Stimulated activated CD8-positive, alpha-beta memory T cell treated with anti-CD3 and anti-CD28 coated beads, Interleukin-7, amount 100 ng/mL, for 24 hours (primary cell): ENCODE measurements around the gene KLHDC9.
"Not testable (repeated sequence)": the region's sequence is repeated elsewhere in the genome, so short reads cannot be mapped to it uniquely, and the experiment has no call there.

Experiments
- DNase-seq: peaks from one replicate; pipeline ENCODE4 v3.0.0-alpha.2; 2020; ENCODE audit warnings: low read depth

Gene KLHDC9

DNA sequence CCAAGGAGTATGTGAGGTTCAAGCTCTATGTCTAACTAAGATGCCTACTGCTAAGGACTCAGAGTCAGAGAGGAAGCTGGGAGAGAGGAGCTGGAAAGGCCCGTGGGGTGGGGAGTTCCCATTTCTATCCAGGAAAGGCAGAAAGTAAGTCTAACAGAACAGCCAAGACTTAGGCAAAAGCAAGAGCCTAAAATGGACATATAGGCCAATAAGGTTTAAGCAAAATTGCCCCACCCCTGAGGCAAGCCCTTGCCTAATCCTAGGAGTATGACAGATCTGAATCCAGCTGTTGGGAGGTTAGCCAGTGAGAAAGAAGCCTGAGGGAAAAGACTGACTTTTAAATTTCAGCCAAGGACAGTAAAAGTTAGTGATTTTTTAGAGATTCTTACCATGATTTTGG lies 1.6 kb upstream of the KLHDC9 start:
- DNase-seq = no peak

DNA sequence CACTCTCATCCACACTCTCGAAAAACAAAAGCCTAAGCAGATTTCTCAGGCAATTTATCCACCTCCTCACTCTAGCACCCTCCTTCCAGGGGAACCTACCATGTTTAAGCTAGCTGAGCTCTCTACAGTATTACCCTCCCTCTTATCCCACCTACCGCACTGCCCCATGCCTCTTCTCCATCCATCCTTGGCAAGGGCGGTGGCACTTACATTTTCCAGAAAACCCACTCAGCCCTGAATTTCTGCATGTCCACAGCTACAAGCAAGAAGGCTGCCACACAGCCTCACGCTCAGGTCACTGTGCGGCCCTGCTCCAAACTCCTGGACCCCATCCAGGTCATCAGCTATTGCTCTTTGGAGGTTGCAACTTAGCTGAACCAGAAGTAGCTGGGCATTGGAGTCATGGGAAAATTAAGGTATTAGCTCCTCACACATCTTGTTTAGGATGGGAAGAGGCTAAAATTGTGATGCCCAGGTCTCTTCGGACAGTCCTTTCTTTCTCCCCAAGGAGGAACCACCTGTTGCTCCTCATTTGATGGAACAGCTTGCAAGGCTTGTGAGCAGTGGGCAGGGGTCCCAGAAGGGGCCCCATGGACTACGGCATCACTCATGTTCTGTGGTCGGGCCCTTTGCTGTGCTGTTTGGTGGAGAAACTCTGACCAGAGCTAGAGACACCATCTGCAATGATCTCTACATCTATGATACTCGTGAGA lies 1.1 kb downstream of the KLHDC9 start:
- no peak for DNase-seq

GRCh38 chr1:161100556-161100955 lies 2.4 kb downstream of the KLHDC9 start:
- DNase-seq = no peak

GRCh38 chr1:161106431-161106830 lies 8.3 kb downstream of the KLHDC9 start:
- no peak for DNase-seq

DNA sequence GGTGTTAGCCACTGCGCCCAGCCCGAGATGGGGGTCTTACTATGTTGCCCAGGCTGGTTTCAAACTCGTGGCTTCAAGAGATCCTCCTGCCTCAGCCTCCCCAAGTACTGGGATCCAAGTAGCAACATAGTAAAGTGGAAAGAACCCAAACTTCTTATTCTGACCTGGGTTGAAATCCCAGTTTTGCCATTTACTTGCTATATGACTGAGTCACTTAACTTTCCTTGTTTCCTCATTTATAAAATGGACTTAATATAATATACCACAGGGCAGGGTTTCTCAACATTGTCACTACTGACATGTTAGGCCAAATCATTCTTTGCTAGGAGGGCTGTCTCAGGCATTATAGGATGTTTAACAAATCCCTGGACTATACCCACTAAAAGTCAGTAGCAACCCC lies 13.0 kb downstream of the KLHDC9 start:
- no peak for DNase-seq

- DNase-seq = no peak
These were observed 13.4 kb downstream of the KLHDC9 start for GRCh38 chr1:161111527-161111926.

- no peak for DNase-seq
These were observed 15.8 kb downstream of the KLHDC9 start for GRCh38 chr1:161113915-161114314.

- DNase-seq = no peak
These were observed 16.4 kb downstream of the KLHDC9 start for GRCh38 chr1:161114556-161114955.

- no peak for DNase-seq
These were observed 17.1 kb downstream of the KLHDC9 start for GRCh38 chr1:161115132-161115711.

GRCh38 chr1:161115961-161116360 lies 17.8 kb downstream of the KLHDC9 start:
- DNase-seq = not testable (repeated sequence)

DNA sequence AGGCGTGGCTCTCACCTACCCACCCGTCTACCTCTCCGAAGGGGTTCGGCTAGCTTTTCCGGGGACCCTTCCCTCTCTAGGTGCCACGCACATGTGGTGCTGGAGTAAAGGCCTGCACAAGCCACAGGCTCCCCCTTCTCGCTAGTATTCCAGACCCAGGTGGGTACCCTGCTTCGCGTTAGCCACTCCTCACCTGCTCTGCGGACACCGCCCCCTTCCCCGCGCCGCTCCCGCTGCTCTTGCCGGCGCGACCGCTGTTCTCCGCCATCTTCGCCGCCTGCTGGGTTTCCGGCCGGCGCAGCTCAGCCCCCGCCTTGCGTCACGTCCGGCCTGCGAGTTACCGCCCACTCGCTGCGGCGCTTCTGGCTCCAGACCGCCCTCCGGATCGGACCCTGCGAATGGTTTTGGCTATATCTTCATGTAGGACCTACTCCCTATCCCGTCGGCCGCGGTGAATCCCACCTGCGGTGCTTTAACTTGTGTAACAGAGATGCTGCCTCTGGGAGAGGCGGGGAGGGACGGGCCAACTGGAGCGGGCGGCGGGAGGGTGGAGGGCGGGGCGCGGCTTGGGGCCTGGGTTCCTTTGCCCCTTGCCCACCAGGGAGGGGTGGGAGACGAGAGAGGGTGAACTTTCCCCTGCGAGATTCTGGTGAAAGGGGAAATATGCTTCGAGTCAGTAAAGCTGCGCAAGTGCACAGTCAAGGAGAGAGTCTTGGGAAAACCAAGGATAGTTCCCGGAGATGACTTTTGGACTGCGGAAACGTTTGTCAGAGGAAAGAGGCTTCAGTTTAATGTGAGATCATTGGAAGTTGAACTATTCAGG lies 19.8 kb downstream of the KLHDC9 start, which contains the start of the genes NIT1 and PFDN2:
Gene NIT1 (plus strand): TSS at position 347 of the 823 bp plus-strand sequence. CDS start 72 bp downstream, at position 419.
Gene PFDN2 (minus strand): TSS at position 279 of the 823 bp plus-strand sequence. CDS start 11 bp downstream, at position 268.
- DNase-seq = peak; percentile 72

GRCh38 chr1:161119092-161119903 lies 21.1 kb downstream of the KLHDC9 start:
- DNase-seq = no peak

GRCh38 chr1:161121042-161121650 lies 23.0 kb downstream of the KLHDC9 start:
- DNase-seq = no peak

DNA sequence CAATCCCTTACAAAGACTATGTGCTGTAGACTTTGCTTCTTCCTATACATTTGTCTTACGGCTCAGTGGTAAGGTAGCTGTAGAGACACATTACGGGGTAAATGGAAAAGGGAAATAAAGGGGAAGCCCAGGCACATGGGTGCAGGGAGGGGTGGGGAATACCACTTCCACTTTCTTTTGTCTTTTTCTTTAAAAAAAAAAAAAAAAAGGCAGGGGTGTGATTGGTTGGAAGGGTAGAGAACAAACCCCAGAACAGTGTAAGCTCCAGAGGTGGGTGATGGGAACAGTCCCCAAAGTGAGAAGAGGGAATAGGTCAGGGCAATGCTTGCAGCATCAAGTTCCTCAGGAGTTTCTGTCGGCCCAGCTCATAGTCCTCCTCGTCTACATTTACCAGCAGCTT lies 23.7 kb downstream of the KLHDC9 start:
- no peak for DNase-seq

GRCh38 chr1:161122967-161123366 lies 24.8 kb downstream of the KLHDC9 start:
- no peak for DNase-seq

GRCh38 chr1:161127649-161128048 lies 29.5 kb downstream of the KLHDC9 start:
- DNase-seq = no peak

- DNase-seq = no peak
These were observed 30.6 kb downstream of the KLHDC9 start for GRCh38 chr1:161128591-161129420.

DNA sequence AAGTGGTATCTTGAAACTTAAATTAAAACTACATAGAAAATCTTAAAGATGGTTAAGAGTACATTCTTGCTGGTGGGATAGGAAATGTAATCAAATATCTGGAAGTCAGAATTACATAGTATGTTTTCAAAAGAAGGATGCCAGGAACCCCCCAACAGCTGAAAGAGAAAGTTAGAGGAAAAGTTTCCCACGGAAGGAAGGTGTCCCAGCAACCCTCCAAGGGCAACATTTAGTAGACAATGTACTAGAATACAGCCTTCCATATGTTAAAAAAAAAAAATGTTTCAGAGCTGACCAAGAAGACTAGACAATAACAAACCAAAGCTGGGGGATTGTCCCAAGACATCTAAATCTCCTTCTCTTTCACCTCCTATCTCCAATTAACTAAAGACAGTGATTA lies 32.1 kb downstream of the KLHDC9 start:
- DNase-seq = no peak

DNA sequence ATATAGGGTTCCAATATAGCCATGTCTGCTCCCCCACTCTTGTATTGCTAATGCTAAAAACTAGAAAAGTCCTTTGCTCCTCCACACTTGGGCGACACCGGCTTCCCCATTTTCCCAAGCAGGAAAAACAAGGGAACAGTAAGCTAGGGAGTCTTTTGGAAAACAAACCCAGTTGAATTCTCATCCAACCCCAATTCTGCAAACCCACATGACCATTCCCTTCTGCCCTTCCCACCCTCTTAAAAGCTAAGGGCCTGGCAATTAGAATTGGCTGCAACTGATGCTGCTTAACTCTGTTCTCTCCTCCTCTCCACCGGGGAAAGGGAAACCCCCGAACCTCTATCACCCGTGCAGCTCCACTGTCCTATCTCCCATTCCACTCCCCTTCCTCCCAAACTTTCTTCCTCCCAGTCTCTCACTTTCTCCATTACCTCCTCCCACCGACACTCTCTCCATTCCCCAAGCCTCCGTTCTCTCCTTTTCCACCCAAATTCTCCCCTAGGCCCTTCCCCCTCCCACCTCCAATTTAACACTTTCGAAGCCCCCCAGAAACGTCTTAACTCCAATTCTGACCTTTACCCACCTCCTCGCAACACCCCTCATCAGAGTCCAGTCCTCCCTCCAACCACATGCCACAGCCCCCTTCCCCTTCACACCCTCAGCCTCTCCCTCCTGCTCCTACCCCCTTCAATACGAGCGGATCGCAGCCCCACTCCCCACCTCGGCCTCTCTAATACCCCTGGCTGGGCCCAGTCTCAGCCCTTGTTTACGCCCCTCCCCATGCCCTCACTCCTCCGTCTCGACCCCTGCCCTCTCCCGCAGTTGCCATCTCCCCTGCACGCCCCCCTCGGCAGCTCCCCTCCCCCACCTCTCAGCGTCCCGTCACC lies 33.6 kb downstream of the KLHDC9 start:
- no peak for DNase-seq
